GM19328 (cell line): ENCODE results near the gene PDE3A.

Experiments
- ATAC-seq: cut with Tn5 transposase; IDR thresholded peaks from one replicate; pipeline ENCODE4 v1.9.1; 2021; ENCODE audit warnings: mild to moderate bottlenecking, moderate library complexity; ENCODE audit not compliant: unreplicated experiment

PDE3A gene

GRCh38 chr12:20657496-20657895, 289.2 kb downstream of the PDE3A start:
- ATAC-seq: no peak

GRCh38 chr12:20681334-20681733, 313.0 kb downstream of the PDE3A start:
- ATAC-seq: no peak

GRCh38 chr12:20695232-20695631, 326.9 kb downstream of the PDE3A start, which contains the start of gene SLCO1C1:
Gene SLCO1C1, plus strand, starts transcription at chr12:20695332. Its CDS starts 4,245 bp downstream, at chr12:20699577.
- no peak for ATAC-seq

- no peak for ATAC-seq
Measured at GRCh38 chr12:20696181-20696905, 328.0 kb downstream of the PDE3A start.

GRCh38 chr12:20701106-20701505, 332.8 kb downstream of the PDE3A start:
- no peak for ATAC-seq

- no peak for ATAC-seq
Measured at GRCh38 chr12:20704860-20705259, 336.5 kb downstream of the PDE3A start.

- ATAC-seq: no peak
Measured at GRCh38 chr12:20711846-20712245, 343.5 kb downstream of the PDE3A start.

- ATAC-seq: no peak
Measured at GRCh38 chr12:20716037-20716436, 347.7 kb downstream of the PDE3A start.

- no peak for ATAC-seq
Measured at GRCh38 chr12:20716985-20717384, 348.6 kb downstream of the PDE3A start.

GRCh38 chr12:20718294-20718693, 350.0 kb downstream of the PDE3A start:
- ATAC-seq: no peak

GRCh38 chr12:20722142-20722541, 353.8 kb downstream of the PDE3A start:
- no peak for ATAC-seq

- no peak for ATAC-seq
Measured at GRCh38 chr12:20731274-20731673, 362.9 kb downstream of the PDE3A start.
